CD4-positive, alpha-beta T cell treated with Interleukin-6 at 100 ng/mL for 8 hours (primary cell): ENCODE results near the gene REEP1.
"Not testable (repeated sequence)": the region's sequence is repeated elsewhere in the genome, so short reads cannot be mapped to it uniquely, and the experiment has no call there.

Experiments used
- DNase-seq: peaks from one replicate; pipeline ENCODE4 v3.0.0-alpha.2; 2020; ENCODE audit warnings: mixed read lengths, low spot score

The REEP1 gene

DNA sequence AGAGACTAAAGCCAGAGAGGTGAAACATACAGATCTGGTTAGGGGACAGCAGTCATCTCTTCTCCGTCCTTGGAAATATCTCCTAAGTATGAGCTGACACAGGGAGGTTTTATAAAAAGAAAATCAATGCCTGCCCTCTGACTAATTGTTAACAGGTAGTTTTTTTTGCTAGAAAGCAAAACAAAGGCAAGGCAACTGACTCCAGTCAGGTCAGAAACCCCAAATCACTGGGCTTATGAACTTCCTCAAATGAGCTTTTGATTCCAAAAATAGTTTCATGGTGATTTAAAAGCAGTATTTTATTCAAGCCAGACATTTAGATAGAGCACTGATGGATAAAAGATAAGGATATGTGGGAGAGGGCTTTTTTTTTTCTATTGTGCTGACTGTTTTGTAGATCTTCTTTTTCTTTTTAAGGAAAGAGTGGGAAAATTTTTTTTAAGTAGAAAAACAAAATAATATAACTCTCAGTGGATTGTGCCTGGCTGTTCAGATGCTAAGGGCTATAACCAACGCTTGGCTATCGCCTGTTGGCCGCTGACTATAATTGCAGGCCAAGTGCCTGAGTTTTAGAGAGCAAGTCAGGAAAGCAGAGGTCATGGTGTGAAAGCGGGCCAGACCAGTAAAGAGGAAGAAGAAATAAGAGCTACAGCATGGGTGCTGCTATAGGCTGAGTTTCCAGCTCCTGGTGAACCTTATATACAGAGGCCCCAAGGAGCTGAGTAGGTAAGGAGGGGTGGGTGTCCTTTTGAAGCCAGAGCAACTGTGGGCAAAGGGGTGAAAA is 93.3 kb downstream of the REEP1 start:
- no peak for DNase-seq

DNA sequence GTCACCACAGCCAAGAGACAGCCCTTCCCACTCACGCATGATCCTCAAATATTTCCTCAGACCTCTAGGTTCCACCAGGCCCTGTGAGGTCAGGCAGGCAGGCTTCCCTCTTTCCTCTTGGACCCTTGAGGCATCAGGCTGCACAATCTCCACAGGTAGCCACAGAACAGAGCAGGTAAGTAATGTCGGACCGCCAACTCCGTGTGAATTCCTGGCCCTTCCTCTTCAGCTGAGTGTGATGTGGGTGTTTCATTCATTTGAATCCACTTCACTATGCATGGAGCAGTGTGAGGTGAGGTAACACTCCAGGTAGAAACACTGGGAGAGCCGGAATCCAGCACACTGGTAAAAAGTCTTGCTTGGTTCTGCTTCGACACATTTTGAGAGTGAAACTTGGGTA is 94.2 kb downstream of the REEP1 start:
- DNase-seq, result no peak

DNA sequence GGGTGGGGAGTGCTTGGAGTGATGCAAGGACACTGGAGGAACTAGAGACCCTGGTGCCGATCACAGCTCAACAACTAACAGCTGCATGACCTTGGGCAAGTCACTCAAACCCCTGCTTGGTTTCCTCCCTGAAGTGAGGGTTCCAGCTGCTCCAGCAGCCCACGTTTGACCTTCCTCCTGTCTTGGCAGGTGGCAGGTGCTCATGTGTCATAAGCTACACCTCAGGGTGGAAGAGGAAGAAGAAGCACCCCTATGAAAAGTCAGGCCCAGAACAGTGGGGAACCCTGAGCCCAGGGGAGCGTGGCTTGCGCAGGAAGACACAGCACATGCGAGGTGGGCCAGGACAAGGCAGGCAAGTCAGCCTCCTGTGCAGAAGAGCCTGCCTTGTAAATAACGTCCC is 95.8 kb downstream of the REEP1 start:
- no peak for DNase-seq

DNA sequence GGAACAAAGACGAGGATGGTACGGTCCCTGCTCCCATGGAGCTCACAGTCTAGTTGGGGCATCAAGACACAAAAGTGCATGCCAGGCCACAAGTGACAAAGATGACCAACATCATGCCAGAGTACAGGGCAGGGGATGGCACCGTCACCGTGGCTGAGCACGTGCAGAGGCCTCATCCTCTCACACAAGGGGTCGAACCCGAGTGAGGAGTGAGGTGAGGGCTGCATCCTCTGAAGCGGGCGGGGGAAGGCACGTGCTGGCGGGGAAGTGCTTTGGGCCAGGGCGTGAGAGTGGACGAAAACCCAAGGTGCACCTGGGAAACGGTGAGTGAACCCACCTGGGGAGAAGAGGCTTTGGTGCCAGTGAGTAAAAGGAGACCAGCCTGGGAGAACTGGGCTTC is 97.2 kb downstream of the REEP1 start:
- DNase-seq, result no peak

DNA sequence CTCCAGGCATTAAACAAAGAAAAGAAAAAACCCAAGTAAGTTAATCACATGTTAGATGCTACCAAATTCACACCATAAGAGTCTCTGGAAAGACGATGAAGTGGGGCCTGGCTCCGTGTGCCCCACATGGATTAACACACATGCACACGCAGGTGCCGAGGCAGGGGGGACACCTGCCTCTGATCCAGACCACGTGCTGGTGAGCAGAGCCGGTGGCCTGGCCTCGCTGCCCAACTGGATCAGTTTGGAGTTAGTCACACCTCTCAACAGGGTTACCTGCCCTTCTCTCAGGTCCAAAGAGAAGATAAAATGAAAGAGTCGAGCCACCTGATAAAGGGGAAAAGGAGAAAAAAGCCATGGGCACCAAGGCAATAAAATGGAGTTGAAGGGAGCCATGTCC is 97.7 kb downstream of the REEP1 start:
- no peak for DNase-seq

DNA sequence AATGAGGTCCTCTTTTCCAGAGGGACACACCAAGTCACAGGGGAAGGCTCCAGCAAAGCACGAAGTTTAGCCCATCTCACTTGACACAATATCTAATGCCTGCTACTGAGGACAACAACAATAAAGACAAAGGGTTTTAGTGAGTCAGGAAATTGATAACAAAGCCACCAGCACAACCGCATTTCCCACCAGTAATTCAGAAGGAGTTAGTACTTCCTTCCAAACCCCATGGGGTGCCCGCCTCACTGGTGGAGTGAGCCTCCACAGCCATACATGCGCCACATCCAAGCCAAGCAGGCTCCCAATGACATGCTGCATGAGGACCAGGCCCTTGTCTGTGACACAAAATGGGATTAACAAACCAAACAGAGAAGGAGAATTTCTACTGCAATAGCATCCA is 98.1 kb downstream of the REEP1 start:
- DNase-seq, result no peak

DNA sequence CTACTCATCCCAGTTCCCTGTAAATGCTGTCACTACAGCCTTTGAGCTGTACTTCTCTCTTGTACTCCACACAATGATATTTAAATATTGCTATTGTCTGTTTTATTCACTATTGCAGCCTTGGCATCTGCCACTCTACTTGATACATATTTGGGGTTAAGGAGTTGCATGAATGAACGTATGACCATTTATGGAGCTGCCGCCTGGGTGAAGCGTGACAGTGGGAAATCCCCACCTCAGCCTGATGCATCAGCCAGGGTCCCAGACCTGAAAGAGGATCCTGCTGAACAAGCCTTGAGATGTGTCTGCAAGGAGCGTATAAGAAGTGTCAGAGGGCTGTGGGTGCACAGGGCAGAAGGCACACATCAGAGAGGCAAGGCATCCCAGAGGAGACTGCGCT is 99.1 kb downstream of the REEP1 start:
- no peak for DNase-seq

DNA sequence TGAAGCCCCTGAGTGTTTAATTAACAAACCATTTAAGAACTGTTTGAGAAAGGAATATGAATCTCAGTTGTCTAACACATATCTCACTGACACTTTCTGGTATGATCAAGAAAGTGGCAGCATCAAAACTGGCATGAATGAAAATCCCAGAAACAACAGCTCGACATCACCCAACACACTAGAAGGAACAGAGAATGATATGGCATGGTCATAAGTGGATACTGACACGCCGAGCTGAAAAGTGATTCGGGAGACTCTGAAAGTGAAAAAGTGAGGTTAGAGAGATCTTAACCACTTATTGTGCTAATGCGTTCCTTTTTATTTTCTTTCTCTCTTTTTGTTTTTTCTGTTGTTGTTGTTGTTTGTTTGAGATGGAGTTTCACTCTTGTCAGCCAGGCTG is 100.3 kb downstream of the REEP1 start:
- no peak for DNase-seq

DNA sequence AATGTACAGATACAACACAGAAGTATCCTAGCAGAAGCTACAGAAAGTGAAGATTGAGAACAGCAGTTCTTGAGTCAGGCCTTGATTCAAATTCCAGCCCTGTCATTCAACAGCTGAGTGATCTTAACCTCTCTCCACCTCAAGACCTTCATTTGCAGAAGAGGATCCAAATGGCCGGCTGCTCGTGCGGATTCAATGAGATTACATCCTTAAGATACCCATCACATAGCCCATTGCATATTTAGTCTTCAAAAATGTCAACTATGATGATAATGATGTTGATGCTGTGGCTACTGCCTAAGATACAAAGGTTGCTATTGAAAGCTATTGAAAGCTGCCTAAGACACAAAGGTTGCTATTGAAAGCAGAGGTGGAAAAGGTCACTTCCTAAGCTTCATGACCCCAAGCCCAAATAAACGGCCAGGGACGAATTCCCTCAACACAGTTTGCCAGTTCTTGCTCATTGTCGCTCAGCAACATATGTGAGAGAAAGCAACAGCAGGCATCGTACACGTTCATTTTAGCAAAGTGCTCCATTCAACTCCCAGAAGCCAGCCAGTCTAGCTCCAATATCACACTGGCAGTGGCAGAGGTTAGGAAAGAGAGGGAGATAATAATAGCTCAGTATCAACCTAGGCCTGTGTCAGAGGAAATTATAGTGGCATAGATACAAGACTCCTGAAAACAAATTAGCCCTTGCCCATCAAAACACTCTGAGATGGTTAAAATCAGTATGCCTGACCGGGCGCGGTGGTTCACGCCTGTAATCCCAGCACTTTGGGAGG is 102.0 kb downstream of the REEP1 start:
- DNase-seq, result no peak

DNA sequence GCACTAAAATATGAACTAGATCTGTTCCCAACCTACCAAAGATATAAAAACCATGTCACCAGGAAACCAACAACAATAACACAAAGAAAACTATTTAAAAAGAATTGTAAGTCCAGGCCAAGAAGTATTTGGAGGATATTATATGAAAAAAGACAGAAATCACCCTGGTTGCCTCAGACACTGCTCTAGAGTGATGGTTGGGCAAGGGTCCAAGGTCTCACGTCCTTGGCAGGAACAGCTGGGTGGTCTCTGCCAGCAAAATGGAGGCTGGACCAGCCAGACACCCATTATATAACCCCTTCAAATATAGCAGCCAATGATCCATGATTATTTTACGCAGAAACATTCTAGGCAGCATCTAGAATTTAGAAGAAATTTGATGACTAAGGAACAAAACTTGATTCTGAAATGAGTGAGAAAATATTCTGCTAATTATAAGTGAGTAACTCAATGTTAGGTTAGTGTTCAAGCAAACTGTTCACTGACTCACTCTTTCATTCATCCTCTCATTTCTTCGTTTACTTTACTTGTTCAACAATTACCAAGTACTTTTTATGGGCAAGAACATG is 102.8 kb downstream of the REEP1 start:
- DNase-seq, result no peak

DNA sequence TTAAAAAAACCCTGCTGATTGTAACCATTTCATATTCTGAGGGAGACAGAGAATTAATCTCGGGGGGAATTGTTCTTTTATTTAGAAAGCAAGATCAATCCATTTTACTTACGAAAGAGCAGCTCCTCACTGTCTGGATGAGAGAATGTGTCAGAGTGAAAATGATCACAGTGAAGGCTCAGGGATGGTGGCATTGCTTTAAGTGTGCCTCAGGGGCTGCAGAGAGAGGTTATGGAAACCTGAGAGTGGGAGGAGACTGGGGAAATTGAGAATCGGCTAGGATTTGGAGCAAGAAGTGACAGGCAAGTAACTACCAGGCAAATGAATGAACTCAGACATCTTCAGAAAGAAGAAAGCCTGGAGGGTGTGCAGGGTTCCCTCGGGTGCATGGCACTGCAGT is 104.0 kb downstream of the REEP1 start:
- no peak for DNase-seq

DNA sequence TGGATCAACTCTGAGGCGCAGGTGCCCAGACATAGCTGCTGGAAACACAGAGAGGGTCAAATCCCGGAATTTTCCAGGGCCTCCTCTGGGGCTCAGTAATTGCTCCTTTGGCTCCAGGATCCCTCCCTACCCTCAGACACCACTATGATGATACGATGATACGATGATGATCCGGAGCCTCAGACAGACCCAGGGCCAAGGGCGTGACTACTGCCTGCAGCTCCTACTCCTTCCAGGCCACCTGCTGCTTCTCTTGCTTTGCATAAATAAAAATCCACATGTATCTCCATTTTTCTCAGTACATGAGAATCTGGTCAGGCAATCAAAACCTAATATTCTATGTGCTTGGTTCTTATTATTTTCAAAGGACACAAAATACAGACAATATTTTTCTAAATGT is 104.5 kb downstream of the REEP1 start:
- DNase-seq, result no peak

DNA sequence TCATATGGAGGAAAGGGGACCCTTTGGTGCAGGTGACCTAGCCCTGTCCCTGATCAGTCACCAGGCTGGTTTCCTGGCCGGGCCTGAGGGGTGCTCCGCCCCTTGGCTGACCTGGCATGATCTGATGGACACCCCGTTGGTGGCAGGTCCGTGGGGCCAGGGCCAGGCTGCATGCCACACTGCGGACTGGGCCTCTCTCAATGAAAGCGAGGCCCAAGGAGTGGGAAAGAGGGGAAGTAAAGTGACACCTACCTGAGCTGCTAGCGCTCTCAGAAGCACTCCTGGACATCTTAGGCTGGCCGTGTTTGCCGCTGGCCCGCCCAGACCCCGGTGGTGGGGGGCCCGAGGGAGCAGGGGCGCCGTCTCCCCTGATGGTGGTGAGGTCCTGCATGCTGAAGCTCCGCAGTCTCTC is 105.0 kb downstream of the REEP1 start:
- DNase-seq, result no peak

DNA sequence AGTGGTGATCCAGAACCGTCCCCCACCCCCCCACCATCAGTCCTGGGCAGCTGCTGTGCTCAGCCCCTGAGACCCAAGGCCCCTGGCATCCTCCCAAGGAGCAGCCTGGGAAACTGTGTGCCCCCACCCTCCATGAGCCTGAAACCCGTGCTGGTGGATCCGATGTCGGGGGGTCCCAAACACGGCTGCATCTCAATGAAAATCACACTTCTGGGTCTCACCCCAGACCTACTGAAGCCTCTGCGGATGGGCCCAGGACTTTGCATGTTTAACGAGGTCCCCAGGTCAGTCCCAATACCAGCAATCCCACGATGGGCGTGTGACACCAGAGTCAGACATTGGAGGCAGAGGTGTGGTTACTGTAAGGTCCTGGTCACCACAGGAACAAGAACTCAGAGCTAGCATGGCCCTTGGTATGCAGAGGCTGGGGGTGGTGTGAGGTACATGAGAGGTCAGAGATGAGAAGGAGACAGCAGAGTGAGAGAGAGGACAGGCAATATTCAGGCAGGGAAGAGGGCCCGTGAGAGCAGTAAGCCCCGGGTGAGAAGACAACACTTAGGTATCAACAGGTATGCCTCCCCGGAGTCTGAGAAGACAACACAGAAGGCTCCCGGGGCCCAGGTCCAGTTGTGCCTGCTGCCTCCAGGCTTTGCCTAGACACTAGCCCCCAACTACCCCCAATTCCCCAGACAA is 105.6 kb downstream of the REEP1 start:
- DNase-seq, result no peak

DNA sequence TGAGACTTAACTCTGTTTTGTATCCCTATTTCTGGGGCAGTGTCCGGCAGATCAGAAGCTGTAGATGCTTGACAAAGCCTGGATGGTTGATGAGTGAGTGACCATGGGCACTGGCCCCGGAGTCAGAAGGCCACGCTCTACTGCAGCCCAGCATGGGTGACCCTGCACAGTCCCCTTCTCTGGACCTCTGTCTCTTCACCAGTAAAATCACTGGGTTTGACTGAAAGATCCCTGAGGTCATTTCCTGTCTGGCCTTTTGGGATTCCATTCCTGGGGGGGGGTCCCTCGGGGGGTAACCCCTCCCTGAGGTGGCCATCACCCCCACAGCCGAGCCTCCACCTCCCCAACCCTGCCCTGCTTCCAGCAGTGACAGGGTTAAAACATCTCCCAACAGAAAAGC is 106.5 kb downstream of the REEP1 start:
- no peak for DNase-seq

DNA sequence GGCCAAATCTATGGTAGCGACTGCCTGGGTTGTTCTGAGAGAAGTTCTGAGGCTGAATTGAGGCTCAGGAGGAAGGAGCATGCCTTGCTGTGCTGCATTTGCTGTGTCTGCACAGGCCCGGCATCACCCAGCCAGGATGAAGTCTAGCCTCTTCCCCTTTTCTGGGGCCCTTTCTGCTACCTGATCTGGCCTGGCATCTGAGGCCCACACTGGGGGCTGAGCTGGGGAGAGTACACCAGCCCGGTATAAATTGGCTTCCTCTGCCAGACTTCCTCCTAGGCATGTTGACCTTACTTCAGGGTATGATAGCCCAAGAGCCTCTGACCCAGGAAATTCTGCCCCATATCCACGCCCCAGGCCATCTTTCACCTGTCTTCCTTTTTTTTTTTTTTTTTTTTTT is 108.2 kb downstream of the REEP1 start:
- DNase-seq, result no peak

DNA sequence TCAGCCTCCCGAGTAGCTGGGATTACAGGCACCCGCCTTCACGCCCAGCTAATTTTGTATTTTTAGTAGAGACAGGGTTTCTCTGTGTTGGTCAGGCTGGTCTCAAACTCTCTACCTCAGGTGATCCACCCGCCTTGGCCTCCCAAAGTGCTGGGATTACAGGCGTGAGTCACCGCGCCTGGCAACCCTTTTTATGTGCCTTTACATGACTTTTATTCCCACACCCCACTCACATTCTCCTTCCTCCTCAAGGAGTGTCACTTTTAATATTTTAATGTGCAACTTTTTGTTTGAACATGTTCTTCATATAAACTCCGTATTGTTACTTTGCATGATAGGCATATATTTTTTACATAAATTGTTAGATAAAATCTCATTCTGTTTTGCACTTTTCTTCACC is 108.9 kb downstream of the REEP1 start:
- DNase-seq, result not testable (repeated sequence)

DNA sequence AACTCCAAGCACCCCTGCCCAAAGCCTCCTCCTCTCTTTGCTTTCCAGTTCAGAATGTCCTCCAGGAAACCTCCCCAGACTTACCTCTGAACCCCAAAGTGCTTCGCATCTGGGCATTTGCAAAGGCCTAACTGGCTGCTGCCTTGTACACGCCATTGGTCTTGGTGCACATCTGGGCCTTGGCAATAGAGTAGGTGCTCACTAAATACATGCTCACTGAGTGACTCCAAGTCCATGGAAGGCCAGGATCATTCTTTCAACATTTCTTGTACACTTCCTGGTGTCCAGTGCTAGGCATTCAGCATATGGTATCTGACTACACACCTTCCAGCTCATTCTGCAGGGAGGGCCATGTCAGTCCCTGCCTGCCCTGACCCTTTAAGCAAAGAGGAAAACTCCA is 109.7 kb downstream of the REEP1 start:
- no peak for DNase-seq

DNA sequence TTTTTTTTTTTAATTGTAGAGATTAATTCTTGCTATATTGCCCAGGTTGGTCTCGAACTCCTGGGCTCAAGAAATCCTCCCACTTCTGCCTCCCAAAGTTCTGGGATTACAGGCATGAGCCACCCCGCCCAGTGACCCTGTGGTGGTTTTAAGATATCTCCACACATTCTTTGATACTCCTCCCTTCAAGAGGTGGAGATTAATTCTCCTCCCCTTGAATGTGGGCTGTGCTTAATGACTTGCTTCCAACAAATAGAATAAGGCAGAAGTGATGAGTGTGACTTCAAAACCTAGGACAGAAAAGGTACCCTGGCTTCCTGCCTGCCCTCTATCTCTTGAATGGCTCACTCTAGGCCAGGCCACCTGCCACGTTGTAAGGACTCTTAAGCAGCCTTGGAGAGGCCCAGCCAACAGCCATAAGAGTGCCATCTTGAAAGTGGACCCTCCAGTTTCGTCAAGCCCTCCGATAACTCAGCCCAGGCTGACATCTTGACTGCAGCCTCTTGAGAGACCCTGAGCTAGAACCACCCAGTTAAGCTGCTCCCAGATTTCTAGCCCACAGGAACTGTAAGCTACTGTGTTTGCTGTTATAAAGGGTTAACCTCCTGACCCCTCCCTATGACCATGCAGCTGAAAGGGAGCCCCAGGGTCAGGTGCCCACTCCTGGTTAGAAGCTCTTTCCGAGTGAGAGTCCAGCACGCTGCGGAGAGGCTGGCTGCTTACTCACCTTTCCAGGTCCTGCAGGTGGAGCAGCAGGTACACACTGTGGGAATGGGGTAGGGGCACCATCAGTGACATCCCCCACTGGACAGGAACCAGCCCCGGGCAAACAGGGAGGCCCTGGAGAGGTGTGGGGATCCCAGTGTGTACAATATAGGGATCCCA is 110.5 kb downstream of the REEP1 start:
- DNase-seq, result no peak

DNA sequence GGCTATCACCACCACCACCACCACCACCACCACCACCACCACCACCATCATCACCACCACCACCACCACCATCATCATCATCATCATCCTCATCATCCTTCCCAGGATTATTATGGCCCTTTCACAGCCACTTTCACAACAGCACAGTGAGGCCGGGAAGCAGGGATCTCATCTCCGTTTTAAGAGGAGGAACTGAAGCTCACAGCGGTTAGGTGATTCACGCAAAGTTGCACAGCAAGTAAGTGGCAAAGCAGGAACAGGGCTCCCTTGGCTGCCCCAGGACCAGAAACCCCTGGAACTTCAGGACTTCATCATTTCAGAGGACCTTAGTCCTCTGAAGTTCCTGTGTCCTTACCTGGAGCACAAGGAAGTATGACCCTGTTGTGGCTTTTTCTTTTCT is 111.4 kb downstream of the REEP1 start:
- no peak for DNase-seq

DNA sequence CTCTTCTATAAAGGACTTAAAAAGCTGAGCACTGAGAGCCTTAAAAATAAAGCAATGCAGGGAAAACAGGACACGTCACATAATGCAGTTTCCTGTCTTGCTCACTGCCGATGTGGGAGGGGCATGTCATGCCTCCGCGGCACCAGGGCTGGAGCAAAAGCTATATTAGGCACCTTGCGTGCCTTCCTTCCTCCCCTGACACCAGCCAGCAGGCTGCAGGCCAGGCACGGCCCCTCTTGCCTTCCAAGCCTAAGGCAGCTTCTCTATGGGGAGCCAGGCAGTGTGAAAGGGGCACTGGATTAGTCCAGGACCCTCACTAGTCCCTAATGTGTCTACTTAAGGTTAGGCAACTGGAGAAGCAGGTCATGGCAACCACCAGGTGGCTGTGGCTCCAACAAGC is 111.8 kb downstream of the REEP1 start:
- DNase-seq, result peak; percentile 47
